Measurements from ENCODE around the gene ALPK1.

ALPK1 gene

DNA sequence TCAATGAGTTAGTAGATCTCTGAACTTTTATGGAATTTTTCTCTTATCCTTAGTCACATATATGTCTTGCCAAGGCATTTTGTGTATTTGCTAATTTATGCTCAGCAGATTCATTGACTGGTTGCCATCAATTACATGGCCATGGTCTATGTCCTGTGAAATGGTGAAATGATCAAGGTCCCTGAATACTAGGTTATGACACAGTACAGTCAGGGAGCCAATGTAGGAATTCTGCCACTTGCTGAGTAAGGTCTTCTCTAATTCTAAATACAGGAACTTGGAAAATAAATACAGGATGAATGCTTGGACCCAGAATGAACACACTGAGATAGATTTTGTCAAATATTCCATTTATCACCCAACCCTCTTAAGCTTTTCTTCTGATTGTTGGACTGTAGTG is 35.2 kb downstream of the ALPK1 start:
- Histone ChIP-seq H3K9ac (ENCODE audit: low read length) (no peak overlapping the region), H3K36me3 (replicated peaks; ENCODE audit: insufficient read depth, low read length) (no peaks in the 10 kb centered on the region), H3F3A (ENCODE audit: insufficient read depth, low read length) (no peaks in the 10 kb centered on the region), H2AFZ (ENCODE audit: low read length) (no peak overlapping the region), H3K79me2 (ENCODE audit: low read length) (no peaks in the 10 kb centered on the region), H3K9me3 (replicated peaks; ENCODE audit: insufficient read depth, low read length) (no peaks in the 10 kb centered on the region), H3K4me3 (ENCODE audit: low read length) (no peak overlapping the region), H3K27ac (ENCODE audit: low read length) (no peak overlapping the region), H3K4me1 (ENCODE audit: low read length) (no peaks in the 10 kb centered on the region), H3K4me2 (ENCODE audit: low read depth, low read length) (no peak overlapping the region), H3K27me3 (replicated peaks; ENCODE audit: insufficient read depth, low read length) (no peaks in the 10 kb centered on the region), H4K20me1 (ENCODE audit: insufficient read depth, low read length) (no peaks in the 10 kb centered on the region), H3K9me2 (replicated peaks; ENCODE audit: insufficient read depth, low read length) (no peaks in the 10 kb centered on the region)
- TF ChIP-seq, protein P1, sequence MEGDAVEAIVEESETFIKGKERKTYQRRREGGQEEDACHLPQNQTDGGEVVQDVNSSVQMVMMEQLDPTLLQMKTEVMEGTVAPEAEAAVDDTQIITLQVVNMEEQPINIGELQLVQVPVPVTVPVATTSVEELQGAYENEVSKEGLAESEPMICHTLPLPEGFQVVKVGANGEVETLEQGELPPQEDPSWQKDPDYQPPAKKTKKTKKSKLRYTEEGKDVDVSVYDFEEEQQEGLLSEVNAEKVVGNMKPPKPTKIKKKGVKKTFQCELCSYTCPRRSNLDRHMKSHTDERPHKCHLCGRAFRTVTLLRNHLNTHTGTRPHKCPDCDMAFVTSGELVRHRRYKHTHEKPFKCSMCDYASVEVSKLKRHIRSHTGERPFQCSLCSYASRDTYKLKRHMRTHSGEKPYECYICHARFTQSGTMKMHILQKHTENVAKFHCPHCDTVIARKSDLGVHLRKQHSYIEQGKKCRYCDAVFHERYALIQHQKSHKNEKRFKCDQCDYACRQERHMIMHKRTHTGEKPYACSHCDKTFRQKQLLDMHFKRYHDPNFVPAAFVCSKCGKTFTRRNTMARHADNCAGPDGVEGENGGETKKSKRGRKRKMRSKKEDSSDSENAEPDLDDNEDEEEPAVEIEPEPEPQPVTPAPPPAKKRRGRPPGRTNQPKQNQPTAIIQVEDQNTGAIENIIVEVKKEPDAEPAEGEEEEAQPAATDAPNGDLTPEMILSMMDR (IDR thresholded peaks at IDR 0.05; ENCODE audit: low read length): no peak
- no peak for TF ChIP-seq EZH2phosphoT487 (IDR thresholded peaks at IDR 0.05; ENCODE audit: low read length)
- TF ChIP-seq EZH2 (optimal IDR thresholded peaks at IDR 0.05; ENCODE audit: low read depth, low read length): no peak
- no peak for DNase-seq

DNA sequence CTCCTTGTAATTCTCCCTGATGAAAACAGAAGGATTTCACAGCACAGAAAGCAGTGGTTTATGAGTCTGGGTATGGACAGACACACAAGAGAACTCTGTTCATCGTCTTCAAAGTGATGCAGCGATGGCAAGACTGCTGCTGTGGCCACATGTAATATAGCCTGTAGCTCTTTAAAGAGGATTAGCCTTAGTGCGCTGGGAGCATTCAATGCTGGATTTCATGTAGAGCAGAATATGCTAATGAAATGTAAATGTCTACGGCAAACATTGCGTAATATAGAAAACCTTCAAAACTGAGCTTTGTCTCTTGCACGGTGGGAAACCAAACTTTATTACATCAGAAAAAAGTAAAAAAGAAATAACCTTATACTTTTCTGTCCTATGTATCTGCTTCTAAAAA is 42.9 kb downstream of the ALPK1 start:
- Histone ChIP-seq H3F3A (ENCODE audit: insufficient read depth, low read length) (no peaks in the 10 kb centered on the region), H3K9me3 (replicated peaks; ENCODE audit: insufficient read depth, low read length) (no peaks in the 10 kb centered on the region), H4K20me1 (ENCODE audit: insufficient read depth, low read length) (no peaks in the 10 kb centered on the region), H3K4me2 (ENCODE audit: low read depth, low read length) (no peak overlapping the region), H3K4me3 (ENCODE audit: low read length) (no peak overlapping the region), H3K27me3 (replicated peaks; ENCODE audit: insufficient read depth, low read length) (no peaks in the 10 kb centered on the region), H2AFZ (ENCODE audit: low read length) (no peak overlapping the region), H3K36me3 (replicated peaks; ENCODE audit: insufficient read depth, low read length) (no peaks in the 10 kb centered on the region), H3K27ac (ENCODE audit: low read length) (no peak overlapping the region), H3K9ac (ENCODE audit: low read length) (no peak overlapping the region), H3K9me2 (replicated peaks; ENCODE audit: insufficient read depth, low read length) (no peaks in the 10 kb centered on the region), H3K4me1 (ENCODE audit: low read length) (no peaks in the 10 kb centered on the region), H3K79me2 (ENCODE audit: low read length) (no peaks in the 10 kb centered on the region)
- TF ChIP-seq EZH2 (optimal IDR thresholded peaks at IDR 0.05; ENCODE audit: low read depth, low read length) (no peak), EZH2phosphoT487 (IDR thresholded peaks at IDR 0.05; ENCODE audit: low read length) (no peak)
- TF ChIP-seq, protein P1 (IDR thresholded peaks at IDR 0.05; ENCODE audit: low read length): no peak
- no peak for DNase-seq

DNA sequence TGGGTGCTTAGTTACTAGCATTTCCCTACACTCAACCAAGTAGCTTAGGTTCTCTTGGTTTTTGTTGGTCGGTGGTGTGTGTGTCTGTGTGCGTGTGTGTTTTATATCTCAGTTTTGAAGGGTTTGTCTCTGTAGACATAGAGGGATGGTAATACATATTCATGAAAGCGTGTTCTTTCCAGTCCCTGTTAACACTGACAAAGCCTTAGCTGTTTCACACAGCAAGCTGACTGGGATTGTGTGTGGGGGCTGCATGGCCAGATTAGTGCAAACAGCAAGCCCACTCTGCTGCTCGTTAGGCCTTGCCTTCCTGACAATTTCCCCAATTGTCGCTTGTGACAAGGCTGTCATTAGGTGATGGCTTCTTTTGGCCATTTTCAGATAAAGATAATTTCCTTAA is 43.9 kb downstream of the ALPK1 start:
- no peak for DNase-seq
- Histone ChIP-seq H4K20me1 (ENCODE audit: insufficient read depth, low read length) (no peaks in the 10 kb centered on the region), H3K36me3 (replicated peaks; ENCODE audit: insufficient read depth, low read length) (no peaks in the 10 kb centered on the region), H2AFZ (ENCODE audit: low read length) (no peak overlapping the region), H3K4me2 (ENCODE audit: low read depth, low read length) (no peak overlapping the region), H3K27me3 (replicated peaks; ENCODE audit: insufficient read depth, low read length) (no peaks in the 10 kb centered on the region), H3K9me2 (replicated peaks; ENCODE audit: insufficient read depth, low read length) (no peaks in the 10 kb centered on the region), H3K4me3 (ENCODE audit: low read length) (no peak overlapping the region), H3K27ac (ENCODE audit: low read length) (no peak overlapping the region), H3K79me2 (ENCODE audit: low read length) (no peaks in the 10 kb centered on the region), H3K9ac (ENCODE audit: low read length) (no peak overlapping the region), H3F3A (ENCODE audit: insufficient read depth, low read length) (no peaks in the 10 kb centered on the region), H3K9me3 (replicated peaks; ENCODE audit: insufficient read depth, low read length) (no peaks in the 10 kb centered on the region), H3K4me1 (ENCODE audit: low read length) (no peaks in the 10 kb centered on the region)
- TF ChIP-seq EZH2phosphoT487 (IDR thresholded peaks at IDR 0.05; ENCODE audit: low read length): no peak
- TF ChIP-seq EZH2 (optimal IDR thresholded peaks at IDR 0.05; ENCODE audit: low read depth, low read length): no peak
- TF ChIP-seq, protein P1 (IDR thresholded peaks at IDR 0.05; ENCODE audit: low read length): no peak
